ENCODE data around the gene CYP8B1.

Gene CYP8B1

GRCh38 chr3:42841332-42841731 is 34.3 kb downstream of the CYP8B1 start:
- TF ChIP-seq, protein P1, sequence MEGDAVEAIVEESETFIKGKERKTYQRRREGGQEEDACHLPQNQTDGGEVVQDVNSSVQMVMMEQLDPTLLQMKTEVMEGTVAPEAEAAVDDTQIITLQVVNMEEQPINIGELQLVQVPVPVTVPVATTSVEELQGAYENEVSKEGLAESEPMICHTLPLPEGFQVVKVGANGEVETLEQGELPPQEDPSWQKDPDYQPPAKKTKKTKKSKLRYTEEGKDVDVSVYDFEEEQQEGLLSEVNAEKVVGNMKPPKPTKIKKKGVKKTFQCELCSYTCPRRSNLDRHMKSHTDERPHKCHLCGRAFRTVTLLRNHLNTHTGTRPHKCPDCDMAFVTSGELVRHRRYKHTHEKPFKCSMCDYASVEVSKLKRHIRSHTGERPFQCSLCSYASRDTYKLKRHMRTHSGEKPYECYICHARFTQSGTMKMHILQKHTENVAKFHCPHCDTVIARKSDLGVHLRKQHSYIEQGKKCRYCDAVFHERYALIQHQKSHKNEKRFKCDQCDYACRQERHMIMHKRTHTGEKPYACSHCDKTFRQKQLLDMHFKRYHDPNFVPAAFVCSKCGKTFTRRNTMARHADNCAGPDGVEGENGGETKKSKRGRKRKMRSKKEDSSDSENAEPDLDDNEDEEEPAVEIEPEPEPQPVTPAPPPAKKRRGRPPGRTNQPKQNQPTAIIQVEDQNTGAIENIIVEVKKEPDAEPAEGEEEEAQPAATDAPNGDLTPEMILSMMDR (IDR thresholded peaks at IDR 0.05; ENCODE audit: control insufficient read depth, insufficient read depth, low read depth, low read length, missing control alignments): no peak
- DNase-seq (ENCODE audit: low read depth): no peak
- no peak overlapping the region for H3K4me3 ChIP-seq (ENCODE audit: control insufficient read depth, low read depth, low read length)

GRCh38 chr3:42839616-42840015 is 36.1 kb downstream of the CYP8B1 start:
- H3K4me3 ChIP-seq (ENCODE audit: control insufficient read depth, low read depth, low read length): peak overlapping the region; percentile 29
- peak; percentile 41 for DNase-seq (ENCODE audit: low read depth)
- TF ChIP-seq, protein P1 (IDR thresholded peaks at IDR 0.05; ENCODE audit: control insufficient read depth, insufficient read depth, low read depth, low read length, missing control alignments): peak; percentile 74

- TF ChIP-seq, protein P1 (IDR thresholded peaks at IDR 0.05; ENCODE audit: control insufficient read depth, insufficient read depth, low read depth, low read length, missing control alignments): no peak
- no peak overlapping the region for H3K4me3 ChIP-seq (ENCODE audit: control insufficient read depth, low read depth, low read length)
- DNase-seq (ENCODE audit: low read depth): no peak
Observed at GRCh38 chr3:42838571-42838970, 37.1 kb downstream of the CYP8B1 start.

GRCh38 chr3:42836150-42837123 is 39.2 kb downstream of the CYP8B1 start:
- H3K4me3 ChIP-seq (ENCODE audit: control insufficient read depth, low read depth, low read length): no peak overlapping the region
- DNase-seq (ENCODE audit: low read depth): no peak
- TF ChIP-seq, protein P1 (IDR thresholded peaks at IDR 0.05; ENCODE audit: control insufficient read depth, insufficient read depth, low read depth, low read length, missing control alignments): no peak

DNA sequence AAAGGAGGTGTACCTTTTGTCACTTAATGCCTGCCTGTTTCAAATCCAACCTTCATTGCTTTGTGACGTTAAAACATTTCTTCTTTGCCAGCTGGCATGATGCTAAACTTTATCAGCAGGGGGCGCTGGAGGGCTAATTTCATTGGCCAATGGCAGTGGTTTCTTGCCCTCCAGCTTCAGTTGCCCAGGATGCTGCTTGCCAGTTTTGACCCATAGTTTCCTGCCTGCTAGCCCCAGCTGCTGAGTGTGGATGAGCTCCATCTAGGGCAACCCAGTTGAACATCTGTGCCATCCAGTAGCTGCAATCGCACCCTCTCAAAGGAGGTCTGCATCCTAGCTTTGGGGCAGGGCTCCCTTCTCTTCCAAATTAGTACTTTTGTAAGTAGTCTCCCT is 44.4 kb downstream of the CYP8B1 start:
- TF ChIP-seq, protein P1 (IDR thresholded peaks at IDR 0.05; ENCODE audit: control insufficient read depth, insufficient read depth, low read depth, low read length, missing control alignments): peak; percentile 69
- no peak overlapping the region for H3K4me3 ChIP-seq (ENCODE audit: control insufficient read depth, low read depth, low read length)
- DNase-seq (ENCODE audit: low read depth): no peak

- TF ChIP-seq, protein P1 (IDR thresholded peaks at IDR 0.05; ENCODE audit: control insufficient read depth, insufficient read depth, low read depth, low read length, missing control alignments): peak; percentile 41
- DNase-seq (ENCODE audit: low read depth): no peak
- no peak overlapping the region for H3K4me3 ChIP-seq (ENCODE audit: control insufficient read depth, low read depth, low read length)
Observed at GRCh38 chr3:42830437-42831320, 45.0 kb downstream of the CYP8B1 start.

Measured in AG09309 (cell line).